GM12875 (cell line): ENCODE measurements around the gene SYCP2L.
"Not testable (repeated sequence)": the region's sequence is repeated elsewhere in the genome, so short reads cannot be mapped to it uniquely, and the experiment has no call there.

Experiments used
- H3K4me3 ChIP-seq: one replicate; pipeline ENCODE4 v1.5.1; 2011; ENCODE audit warnings: low read depth, low read length, control low read depth
- CTCF ChIP-seq: IDR thresholded peaks from 2 replicates; pipeline ENCODE4 v1.5.1; 2011; ENCODE audit warnings: low read depth, mild to moderate bottlenecking, control low read depth, inconsistent platforms, low read length, moderate library complexity, borderline replicate concordance; ENCODE audit not compliant: insufficient read depth

The SYCP2L gene

DNA sequence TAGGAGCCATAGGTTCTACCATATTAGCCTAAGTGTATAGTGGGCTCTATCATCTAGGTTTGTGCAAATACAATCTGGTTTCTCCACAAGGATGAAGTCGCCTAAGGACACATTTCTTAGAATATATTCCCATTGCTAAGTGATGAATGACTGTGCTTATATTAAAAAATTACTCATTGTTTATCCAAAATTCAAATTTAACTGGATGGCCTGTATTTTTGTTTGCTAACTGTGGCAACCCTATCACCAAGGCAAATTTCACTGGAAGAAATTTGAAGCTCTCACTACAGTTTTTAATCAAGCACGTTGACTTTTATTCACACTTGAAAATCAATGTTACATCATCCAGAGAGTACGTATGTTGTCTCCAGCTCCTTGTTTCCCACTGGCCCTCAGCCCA is 18.9 kb upstream of the SYCP2L start:
- TF ChIP-seq CTCF, result no peak
- no peak overlapping the region for H3K4me3 ChIP-seq

DNA sequence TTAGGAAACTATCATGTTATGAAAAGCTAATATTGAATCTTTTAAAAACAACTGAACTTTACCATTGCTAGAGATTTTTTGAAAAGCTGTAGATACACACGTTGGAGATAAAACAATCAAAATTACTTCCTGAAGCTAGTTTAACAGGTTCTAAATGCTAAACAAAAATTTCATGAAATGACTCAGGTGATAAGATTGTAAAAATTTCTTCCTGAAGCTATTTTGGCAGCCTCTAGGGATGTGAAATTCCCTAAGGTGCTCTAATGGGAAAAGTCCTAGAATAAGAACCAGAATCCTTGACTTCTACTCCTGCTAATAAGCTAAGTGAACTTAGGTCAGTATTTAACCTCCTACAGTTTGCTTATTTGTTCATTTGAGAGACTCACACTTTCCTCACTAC is 13.5 kb upstream of the SYCP2L start:
- H3K4me3 ChIP-seq, result no peak overlapping the region
- TF ChIP-seq CTCF, result no peak

- TF ChIP-seq CTCF, result no peak
- H3K4me3 ChIP-seq, result no peak overlapping the region
These were observed 12.6 kb upstream of the SYCP2L start for GRCh38 chr6:10874207-10874606.

DNA sequence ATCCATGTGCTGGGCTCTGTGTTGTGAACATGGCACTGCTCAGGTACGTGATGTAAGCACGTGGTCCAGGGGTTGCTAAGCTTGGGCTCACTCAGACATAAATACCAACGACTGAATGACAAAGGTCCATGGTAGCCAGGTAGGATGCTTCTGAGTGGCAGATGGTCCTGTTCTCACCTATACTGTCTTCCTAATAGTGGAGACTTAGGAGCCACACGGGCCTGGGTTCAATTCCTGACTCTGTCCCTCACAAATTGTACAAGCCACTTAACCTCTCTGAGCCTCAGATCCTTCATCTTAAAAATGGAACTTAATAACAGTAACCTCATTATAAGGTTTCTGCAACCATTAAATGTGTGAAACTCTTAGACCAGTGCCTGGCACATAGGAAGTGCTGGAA is 11.8 kb upstream of the SYCP2L start:
- TF ChIP-seq CTCF, result no peak

DNA sequence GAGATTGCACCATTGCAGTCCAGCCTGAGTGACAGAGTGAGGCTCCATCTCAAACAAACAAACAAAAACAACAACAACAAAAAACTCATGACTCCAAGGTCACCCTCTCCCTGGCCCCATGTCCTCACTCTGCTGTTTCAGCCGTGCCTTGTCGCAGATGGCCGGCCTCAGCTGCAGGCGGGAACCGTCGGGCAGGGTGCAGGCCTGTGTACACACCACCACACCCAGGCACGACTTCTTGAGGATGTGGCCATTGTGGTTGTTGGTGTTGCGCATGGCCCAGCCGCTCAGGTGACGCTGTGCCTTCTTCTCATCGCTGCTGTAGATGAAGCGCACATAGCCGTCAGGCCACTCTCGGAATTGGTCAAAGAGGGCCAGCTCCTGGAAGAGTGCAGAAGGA is 9.8 kb upstream of the SYCP2L start:
- no peak for TF ChIP-seq CTCF

More for the DNA sequence above, 11.8 kb upstream of the SYCP2L start:
- H3K4me3 ChIP-seq, result no peak overlapping the region

DNA sequence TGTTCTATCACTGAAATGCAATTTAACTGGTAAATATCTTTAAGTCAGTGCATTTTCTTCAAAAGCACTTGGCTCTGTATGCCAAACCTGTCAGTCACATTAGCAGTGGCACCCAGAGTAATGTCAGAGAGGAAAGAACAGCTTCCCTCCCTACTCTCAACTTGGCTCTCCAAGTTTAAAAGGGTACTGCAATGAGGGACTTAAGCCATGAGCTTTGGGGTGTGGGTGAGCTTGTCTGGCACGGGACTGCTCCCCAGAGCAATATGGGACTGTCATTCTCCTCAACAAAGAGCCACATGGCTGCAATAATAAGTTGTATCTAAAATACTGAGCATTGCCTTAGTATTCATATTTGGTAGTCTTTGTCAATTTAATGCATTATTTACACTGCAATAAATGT is 9.0 kb upstream of the SYCP2L start:
- no peak for TF ChIP-seq CTCF
- H3K4me3 ChIP-seq, result no peak overlapping the region

More for the DNA sequence above, 9.8 kb upstream of the SYCP2L start:
- H3K4me3 ChIP-seq, result no peak overlapping the region

- TF ChIP-seq CTCF, result no peak
These were observed 6.5 kb upstream of the SYCP2L start for GRCh38 chr6:10880366-10880765.

DNA sequence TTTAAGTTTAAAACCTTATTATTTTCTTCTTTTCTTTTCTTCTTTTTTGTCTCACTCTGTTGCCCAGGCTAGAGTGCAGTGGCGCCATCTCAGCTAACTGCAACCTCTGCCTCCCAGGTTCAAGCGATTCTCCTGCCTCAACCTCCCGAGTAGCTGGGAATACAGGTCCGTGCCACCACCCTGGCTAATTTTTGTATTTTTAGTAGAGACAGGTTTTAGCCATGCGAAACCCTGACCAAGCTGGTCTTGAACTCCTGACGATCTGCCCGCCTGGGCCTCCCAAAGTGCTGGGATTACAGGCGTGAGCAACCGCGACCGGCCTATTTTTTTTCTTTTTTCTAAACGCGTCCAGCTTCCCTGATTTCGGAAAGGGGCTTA is 4.6 kb upstream of the SYCP2L start:
- H3K4me3 ChIP-seq, result not testable (repeated sequence)

More at GRCh38 chr6:10880366-10880765, 6.5 kb upstream of the SYCP2L start:
- H3K4me3 ChIP-seq, result no peak overlapping the region
